Stimulated activated CD8-positive, alpha-beta memory T cell treated with anti-CD3 and anti-CD28 coated beads, Interleukin-7, amount 100 ng/mL, for 48 hours (primary cell): ENCODE data around the gene AKAP6.
"Not testable (repeated sequence)": the region's sequence is repeated elsewhere in the genome, so short reads cannot be mapped to it uniquely, and the experiment has no call there.

Experiments
- DNase-seq, 2 donors: peaks; one replicate each; pipeline ENCODE4 v3.0.0-alpha.2; 2020; ENCODE audit warnings: low read depth in 1 of 2; ENCODE audit errors: extremely low read depth in 1 of 2

Gene AKAP6

DNA sequence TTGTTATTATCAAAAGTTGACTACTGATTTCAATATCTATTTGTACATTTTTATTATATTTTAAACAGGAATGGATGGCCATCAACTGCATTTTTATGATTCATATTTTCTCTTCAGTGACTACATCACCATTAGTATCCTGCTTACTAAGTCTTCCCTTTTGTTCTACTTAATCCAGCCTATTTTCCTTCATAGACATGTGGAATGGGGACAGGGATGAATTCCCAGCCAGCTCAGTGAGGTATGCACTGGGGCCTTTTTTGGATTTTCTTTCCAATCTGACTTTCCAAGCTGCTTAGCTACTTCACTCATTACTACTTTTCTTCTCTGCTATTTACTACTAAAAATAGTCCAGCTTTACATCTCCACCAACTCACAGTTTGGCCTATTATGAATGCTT lies 38.4 kb downstream of the AKAP6 start:
- no peak for DNase-seq

DNA sequence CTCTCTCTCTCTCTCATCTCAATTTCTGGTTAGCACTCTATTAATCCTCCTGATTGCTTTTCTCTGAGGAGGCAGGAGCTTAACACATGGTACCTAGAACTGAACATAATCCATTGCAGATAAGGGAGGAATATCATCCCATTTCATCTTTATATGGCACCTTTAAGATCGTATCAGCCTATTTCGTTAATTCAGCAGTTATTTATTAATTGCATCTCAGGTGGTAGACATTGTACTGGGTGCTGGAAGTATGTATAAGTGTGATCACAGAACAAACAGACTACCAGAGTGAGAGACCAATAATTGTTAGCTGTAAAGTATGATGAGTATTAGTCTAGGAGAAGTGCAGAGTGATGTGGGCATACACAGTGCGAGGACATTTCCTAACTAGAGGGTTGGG lies 39.0 kb downstream of the AKAP6 start:
- no peak for DNase-seq

DNA sequence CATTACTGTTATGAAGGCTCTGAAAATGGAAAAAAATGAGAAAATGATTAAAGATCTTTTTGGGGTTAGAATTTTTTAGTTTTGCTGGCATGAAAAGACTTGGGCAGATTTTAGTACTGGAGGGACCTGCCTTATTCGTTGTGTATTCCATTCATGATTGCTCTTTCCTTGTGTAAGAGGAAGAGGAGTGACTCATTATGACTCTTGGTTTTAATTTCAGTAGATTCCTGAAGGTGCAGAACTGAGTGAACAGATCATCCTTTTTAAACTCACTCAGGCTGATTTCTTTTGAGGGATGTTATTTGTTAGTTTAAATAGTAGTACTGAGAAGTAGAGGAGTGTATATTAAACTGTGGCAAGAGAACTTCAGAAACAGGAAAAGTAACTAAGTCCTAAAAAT lies 41.6 kb downstream of the AKAP6 start:
- DNase-seq = no peak

DNA sequence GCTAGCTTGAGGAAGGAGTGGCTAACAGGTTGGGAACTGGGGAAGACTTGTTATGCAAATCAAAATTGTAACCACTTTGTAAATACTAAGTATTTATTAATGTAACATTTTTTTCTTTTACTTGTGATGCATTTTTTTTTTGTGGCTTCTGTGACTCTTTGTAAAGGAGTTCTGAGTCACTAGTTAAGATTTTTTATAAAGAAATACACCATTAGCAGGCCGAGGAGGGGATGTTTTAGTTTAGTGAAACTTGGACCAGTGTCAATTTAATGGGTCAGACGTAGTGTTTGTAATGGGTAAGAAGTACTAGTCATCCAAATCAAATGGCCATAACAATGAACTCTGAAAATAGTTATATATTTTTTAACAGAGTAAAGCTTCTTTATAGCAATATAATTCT lies 43.1 kb downstream of the AKAP6 start:
- DNase-seq = no peak

DNA sequence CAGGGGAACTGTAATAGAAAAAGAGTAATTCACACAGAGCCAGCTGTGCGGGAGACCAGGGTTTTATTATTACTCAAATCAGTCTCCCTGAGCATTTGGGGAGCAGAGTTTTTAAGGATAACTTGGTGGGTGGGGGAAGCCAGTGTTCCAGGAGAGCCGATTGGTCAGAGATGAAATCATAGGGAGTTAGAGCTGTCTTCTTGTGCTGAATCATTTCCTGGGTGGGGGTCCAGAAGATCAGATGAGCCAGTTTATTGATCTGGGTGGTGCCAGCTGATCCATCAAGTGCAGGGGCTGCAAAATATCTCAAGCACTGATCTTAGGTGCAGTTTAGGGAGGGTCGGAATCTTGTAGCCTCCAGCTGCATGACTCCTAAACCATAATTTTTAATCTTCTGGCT lies 44.1 kb downstream of the AKAP6 start:
- DNase-seq = not testable (repeated sequence)

DNA sequence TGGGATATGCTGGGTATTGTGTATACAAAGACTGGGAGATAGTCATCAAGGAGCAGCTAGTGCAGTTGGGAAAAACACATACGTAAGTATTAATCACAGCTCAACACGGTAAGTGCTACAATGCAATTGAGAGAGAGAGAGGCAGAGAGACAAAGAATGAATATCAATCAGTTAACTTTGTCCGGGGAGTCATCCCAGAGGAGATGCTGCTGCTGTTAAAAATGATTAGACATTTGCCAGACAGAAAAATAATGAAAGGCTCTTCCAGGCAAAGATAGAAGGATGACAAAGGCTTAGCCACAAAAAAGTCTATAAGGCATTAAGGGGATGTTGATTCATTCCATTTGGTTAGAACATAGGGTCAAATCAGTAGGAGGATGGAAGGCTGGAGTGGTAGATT lies 45.1 kb downstream of the AKAP6 start:
- no peak for DNase-seq

DNA sequence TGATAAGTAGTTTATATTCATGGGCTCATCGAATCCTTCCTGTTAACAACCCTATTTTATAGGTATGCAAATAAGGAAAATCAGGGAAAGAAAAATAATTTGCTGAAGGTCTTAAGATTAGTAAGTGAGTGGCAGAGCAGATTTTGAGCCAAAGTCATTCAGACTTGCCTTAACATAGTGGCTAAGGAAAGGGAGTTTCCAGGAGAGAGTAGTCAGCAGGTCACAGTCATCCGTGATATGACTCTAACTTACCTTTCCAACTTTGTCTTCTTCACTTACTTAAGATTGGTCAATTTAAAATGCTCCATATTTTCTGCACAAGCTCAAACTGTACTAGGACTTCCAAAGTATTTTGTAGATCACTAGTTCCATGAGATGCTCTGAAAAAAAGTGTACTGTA lies 46.6 kb downstream of the AKAP6 start:
- DNase-seq = no peak

DNA sequence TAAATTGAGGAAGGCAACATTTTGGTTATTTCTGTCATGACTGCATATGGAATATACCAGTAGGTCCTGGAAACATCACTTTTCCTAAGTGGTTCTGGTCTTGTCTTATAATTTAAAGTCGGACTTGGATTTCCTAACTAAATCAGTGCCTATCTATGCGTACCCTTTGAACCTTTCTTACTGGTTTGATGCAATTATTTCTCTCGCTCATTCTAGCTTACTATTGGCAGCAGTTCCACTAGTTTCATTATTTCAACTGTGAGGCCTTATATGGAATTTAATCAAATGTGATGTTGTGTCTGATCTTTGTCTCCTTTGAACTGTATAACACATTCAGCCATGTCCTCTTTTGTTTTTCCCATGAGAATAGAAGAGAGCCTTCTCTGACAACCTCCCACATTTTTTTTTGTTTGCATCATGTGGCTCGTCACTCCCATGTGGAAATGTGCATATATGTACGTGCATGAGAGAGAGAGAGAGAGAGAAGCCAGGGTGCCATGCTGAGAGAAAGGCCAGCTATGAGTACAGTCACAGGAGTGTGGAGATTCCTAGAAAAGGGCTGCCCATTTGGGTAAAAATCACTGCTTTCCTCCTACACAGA lies 48.0 kb downstream of the AKAP6 start:
- DNase-seq = no peak

DNA sequence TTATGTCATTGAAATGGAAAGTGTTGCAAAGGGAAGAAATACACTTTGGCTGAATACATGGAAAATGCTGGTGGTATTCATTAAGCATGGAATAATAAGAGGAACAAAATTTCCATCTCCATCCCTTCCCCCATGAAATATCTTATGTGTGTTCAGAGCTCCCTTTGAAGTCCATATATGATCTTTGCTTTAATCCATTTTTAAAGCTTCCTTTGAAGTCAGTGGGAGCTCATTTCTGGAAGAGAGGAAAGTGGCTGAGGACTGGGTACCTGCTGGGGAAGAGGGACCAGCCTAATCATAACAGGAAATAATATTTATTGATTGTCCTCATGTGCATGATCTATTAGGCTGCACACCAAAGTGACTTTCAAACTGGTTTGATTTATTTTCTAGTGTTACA lies 49.2 kb downstream of the AKAP6 start:
- no peak for DNase-seq

DNA sequence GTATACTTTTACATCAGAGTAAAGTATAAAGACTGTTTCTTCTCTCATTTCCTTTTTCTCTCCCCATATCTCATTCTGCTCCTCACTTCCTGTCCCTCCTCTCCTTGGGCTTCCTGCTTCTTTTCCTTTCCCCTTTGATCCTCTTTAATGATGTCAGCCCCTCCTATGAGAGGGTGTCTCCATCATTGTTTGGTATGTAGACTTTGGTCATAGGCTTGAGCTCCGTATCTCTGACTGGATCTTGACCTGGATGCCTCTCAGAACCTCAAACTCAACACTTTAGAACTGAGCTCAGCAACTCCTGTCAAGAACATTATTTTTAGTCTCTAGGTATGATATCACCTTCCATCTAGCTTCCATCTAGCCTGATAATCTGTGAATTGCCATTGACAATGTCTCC lies 50.3 kb downstream of the AKAP6 start:
- no peak for DNase-seq

DNA sequence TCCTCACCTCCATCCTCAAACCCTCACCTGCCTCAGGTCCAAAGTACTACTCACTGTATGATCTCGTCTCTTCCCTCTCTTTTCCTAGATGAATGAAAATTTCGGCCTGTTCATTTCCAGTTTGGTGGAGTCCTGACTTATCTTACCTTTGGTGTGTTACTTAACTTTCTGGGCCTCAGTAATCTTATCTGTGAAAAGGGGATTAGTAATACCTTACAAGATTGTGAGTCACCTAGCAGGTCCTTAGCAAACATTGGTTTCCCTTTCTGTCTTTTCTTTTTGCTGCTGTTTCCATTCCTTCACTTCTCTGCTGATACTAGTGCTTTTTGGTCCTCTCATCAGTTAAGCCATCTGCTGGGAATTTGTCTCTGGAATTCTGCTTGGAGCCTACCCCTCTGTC lies 52.8 kb downstream of the AKAP6 start:
- no peak for DNase-seq

DNA sequence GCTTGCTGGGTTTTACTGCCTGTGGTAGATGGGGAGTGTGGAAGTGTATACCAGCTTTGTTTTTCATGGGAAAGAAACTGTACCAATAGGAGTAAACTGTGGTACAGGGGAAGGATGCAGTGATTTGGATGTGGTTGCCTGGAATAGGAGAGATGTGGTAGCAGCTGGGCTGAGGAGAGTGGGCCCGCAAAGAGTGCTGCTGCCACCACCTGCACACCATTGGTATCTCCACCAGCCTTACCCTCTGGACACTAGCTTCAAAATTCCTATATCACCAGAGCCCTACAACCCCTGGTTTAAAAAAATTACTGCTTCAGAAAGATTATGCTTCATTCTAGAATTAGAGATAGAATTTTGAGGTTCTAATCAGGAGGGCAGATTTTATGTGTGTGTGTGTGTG lies 53.6 kb downstream of the AKAP6 start:
- no peak for DNase-seq

DNA sequence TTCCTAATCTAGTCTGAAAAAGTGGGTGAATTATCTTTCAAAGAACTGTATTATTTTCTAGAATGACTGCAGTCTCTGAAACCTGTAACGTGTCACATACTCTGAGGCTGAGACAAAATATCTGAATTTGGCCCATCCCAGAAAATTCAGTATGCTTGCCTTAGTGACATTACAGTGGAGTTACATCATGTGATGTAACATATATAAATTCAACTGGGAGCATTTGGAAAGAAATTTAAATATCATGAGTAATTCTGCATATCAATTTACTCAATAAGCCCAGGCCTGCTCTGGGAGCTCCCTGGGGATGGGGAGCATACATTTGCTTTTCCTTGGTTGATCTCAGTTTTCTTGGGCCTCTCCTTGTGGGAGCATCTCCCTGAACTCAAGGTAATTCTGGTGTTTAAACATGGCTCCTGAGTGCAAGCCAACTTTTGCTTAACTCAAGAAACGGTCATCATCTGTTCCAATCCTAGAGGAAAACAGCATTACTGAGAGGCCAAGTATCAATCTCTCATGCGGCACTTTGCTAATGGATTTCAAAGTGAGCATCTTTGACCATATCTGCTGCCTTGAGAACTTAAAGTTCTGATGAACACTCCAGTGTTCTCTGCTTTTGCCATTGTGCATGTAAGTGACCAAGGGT lies 54.4 kb downstream of the AKAP6 start:
- no peak for DNase-seq

DNA sequence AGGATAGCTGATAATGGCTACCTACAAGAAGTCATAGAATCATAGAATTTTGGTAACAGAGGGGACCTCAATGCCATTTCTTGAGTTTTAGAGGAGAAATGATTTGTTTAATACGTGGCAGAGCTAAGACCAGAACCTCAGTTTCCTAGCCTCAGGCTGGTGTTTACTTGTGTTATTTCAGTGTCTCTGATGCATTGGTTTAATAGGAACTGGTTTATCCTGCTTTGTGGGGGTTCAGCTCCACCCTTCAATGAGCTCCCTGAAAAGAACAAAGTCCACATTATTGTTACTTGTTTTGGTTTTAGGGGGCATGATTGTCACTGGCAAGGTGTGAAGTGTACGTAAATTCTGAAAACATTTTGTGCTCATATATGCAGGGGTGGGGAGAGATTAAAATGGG lies 55.4 kb downstream of the AKAP6 start:
- DNase-seq = no peak

DNA sequence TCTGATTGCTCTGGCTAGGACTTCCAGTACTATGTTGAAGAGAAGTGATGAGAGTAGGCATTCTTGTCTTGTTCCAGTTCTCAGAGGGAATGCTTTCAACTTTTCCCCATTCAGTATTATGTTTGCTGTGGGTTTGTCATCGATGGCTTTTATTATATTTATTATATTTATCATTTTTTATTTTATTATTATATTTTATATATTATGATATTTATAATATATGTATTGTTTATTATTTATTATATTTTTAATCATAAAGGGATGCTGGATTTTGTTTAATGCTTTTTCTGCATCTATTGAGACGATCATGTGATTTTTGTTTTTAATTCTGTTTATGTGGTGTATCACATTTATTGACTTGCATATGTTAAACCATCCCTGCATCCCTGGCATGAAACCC lies 58.2 kb downstream of the AKAP6 start:
- DNase-seq = not testable (repeated sequence)

DNA sequence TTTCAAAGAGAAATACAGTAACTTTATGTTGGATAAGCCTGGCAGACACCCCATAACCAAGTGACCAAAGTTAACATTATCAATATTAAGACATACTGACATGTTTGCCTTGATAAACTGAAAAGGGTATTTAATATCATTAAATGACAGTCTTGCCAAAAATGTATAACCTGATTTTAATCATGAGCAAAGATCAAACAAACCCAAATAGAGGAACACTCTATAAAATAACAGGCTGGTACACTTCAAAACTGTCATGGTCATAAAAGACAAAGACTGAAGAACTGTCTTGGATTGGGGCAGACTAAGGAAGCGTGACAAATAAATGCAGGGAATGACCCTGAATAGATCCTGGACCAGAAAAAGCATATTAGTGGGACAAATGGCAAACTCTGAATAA lies 64.0 kb downstream of the AKAP6 start:
- DNase-seq = no peak

DNA sequence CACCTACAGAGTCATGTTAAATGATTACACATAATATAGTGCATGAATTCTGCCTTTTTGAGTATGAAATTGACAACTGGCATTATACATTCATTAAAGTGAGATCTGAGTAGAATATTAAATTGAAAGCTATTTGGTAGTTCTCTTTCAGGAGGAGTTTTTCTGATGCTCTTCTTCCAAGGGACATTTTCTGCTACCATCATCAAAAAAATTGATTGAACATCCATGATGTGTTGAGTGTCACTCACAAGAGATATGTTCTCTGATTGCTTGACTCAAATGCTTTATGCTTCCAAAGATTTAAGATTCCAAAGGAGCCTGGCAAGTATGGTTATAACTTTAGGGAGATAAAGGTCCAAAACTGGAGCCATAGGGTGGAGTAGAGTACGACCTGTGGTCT lies 64.9 kb downstream of the AKAP6 start:
- no peak for DNase-seq

DNA sequence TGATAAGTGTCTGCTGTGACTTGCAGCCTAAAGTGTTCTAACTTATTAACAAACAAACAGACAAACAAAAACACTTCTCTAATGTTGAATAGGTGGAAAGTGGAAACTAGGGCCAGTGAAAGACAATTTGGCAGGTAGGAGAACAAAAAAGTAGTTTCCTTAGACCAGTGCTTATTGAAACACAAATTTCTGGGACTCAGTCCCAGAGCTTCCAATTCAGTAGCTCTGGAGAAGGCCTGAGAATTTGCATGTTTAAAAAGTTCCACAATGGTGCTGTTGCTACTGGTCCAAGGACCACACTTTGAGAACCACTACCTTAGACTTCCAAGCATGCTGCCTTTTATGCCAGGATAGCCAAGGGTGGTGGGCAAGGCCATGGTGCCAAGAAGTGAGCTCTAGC lies 67.8 kb downstream of the AKAP6 start:
- DNase-seq = no peak

DNA sequence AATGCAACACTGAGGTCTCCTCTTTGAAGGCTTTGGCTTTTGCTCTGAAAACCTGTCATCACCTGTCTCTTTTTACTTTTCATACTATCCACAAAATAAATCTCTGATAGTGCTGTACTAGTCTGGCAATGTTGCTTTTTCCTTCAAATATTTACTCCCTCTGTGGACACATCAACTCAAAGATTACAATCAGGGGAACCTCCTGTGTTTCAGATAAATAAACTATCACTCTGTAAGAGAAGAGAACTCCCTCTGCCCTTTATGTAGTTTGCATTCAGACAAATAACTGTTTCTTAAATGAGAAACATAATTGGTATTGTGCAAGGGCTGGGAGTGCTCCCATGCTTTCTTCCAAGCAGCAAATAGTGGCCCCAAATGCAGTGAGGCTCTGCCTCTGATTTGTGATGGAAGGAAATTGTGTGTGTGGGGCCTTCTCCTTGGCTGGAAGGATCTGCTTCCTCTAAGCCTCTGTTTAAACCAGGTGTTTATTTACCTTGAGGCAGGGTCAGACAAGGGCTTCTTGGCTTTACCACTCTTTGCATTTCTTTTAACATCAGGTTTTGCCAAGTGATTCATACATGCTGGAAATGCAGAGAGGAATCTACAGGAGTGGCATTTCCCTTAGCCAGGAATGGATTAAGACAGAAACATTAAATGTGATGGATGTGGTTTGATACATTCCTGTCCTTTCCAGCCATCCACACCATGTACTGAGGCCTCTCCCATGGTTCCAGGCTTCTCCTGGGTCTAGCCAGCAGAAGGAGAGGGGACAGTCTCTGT lies 69.0 kb downstream of the AKAP6 start:
- DNase-seq = no peak

DNA sequence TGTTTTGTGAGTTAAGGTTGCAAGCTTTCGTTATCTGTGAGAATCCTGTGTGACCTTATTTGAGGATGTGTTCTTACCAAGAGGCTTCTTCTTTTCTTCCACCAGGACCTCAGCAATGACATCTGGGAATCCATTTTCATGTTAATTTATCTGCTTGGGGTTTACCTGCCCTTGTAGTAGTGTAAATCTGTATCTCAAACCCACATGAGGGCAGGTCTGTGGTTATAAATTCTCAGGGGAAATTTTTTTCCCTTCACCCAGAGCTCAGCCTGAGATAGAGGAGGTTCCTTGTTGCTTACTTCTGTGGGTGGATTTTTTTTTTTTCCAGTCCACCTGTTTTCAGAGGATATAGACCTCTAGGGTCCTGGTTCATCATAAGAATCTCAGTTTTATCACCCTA lies 70.8 kb downstream of the AKAP6 start:
- DNase-seq = no peak

DNA sequence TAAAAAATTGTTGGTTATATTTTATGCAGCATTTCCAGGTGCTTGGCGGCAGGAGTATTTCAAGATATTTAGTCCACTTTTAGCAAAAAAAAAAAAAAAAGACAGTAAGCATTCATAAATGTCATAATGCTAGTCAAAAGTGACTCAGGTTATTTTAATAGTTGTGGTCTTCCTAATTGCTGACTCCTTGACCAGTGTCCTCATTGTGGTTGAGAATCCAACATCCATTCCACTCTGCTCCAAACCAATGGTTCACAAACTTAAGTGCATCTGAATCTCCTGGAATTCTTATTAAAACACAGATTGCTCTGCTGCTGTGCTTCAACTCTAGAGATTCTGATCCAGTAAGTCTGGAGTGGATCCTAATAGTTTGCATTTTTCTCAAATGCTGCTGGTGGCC lies 71.4 kb downstream of the AKAP6 start:
- DNase-seq = no peak

DNA sequence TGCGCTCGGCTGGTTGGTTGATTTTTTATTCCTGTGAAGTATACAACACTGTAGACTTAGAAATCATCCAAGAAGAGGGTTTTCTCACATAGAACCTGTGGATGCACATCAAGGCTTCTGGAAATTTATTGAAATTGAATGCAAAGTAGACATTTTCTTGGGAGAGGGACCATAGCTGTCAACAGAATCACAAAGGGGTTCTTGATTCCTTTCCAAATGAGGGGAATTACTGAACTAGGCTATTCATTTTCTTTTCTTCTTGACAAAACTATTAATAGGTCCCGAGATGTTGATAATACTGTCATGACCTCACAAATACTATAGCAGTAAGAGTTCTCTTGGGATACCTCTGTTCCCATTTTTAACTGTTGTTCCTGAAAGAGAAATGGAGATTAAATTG lies 73.9 kb downstream of the AKAP6 start:
- no peak for DNase-seq
